ENCODE measurements around the gene GALNT8. TPM values are rescaled to one million over a fixed set of nuclear protein-coding genes. Genes with fewer than 3 reads are reported as not detected.

GALNT8 gene
- not detected for total RNA-seq (2021; fragmentation: NEBNext Ultra II Directional; extraction: Animal tissue kit (Norgen Biotek cat#: 25700))
- long read RNA-seq, result 0 reads

GRCh38 chr12:4719821-4720636 lies at the start of gene GALNT8:
Gene GALNT8 (plus strand): TSS chr12:4720400. CDS start chr12:4720678, 278 bp downstream.
- Mint-ChIP-seq H3K4me3 (no peak within 1 kb of the TSS), H3K9me3 (no peaks in the 10 kb centered on the region), H3K36me3 (ENCODE audit: low read depth) (no peaks in the 10 kb centered on the region), H3K4me1 (ENCODE audit: low read depth) (no peaks in the 10 kb centered on the region), H3K27ac (no peak within 1 kb of the TSS), H3K27me3 (ENCODE audit: insufficient read depth) (peaks cover 29% of the 10 kb centered on the region)
- TF ChIP-seq CTCF (IDR thresholded peaks at IDR 0.05), result no peak
- DNase-seq, result no peak

DNA sequence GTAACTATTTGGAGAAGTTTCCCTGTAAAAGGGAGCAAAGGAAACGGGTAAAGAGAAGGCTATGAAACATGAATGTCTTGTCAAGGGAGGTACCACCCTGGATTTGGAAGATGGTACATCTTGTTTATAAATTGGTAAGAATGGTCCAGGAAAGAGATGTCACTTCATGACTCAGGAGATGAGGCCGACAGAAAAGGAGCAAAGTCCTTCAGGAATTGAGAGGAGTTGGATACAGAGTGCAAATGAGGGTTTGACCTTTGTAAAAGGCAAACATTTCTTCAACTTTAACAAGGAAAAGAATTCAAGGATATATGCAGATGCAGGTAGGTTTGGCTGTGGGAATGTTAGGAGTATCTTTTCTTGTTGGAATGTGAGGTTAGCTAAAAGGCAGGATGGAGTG lies 40.5 kb upstream of the GALNT8 start:
- no peak overlapping the region for H3K27ac Mint-ChIP-seq
- H3K4me3 Mint-ChIP-seq, result no peak overlapping the region
- no peak for TF ChIP-seq CTCF (IDR thresholded peaks at IDR 0.05)
- H3K4me1 Mint-ChIP-seq (ENCODE audit: low read depth), result peaks cover 7% of the 10 kb centered on the region; the same call in 1 of the 2 replicates
- no peaks in the 10 kb centered on the region for H3K9me3 Mint-ChIP-seq
- peaks cover 19% of the 10 kb centered on the region for H3K36me3 Mint-ChIP-seq (ENCODE audit: low read depth)
- no peak for DNase-seq
- H3K27me3 Mint-ChIP-seq (ENCODE audit: insufficient read depth), result no peaks in the 10 kb centered on the region; the same call in 1 of the 2 replicates

DNA sequence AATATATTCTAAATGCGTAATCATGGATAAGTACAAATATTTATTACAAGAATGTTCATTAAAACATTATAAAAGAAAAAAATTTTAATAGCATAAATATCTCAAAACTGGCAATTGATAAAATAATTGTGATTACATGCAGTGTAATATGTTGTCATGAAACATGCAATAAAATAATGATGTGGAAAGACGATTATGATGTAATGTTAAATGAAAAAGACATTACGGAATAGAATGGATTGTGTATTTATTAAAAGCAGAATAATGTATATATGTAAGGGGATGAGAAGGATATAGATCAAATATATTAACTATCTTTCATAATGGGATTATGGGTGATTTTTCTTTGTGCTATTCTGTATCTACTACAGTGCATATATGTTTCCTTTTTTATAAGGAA lies 38.5 kb upstream of the GALNT8 start:
- no peaks in the 10 kb centered on the region; the same call in 1 of the 2 replicates for H3K27me3 Mint-ChIP-seq (ENCODE audit: insufficient read depth)
- H3K27ac Mint-ChIP-seq, result no peak overlapping the region
- H3K36me3 Mint-ChIP-seq (ENCODE audit: low read depth), result 0 out of 2 replicates have a peak, but pooled peaks cover 9% of the 10 kb centered on the region
- TF ChIP-seq CTCF (IDR thresholded peaks at IDR 0.05), result no peak
- no peak overlapping the region for H3K4me3 Mint-ChIP-seq
- H3K4me1 Mint-ChIP-seq (ENCODE audit: low read depth), result peaks cover 7% of the 10 kb centered on the region; the same call in 1 of the 2 replicates
- H3K9me3 Mint-ChIP-seq, result no peaks in the 10 kb centered on the region
- DNase-seq, result no peak

GRCh38 chr12:4685317-4685716 lies 34.9 kb upstream of the GALNT8 start:
- no peak for DNase-seq
- no peaks in the 10 kb centered on the region; the same call in 1 of the 2 replicates for H3K4me1 Mint-ChIP-seq (ENCODE audit: low read depth)
- no peaks in the 10 kb centered on the region for H3K9me3 Mint-ChIP-seq
- TF ChIP-seq CTCF (IDR thresholded peaks at IDR 0.05), result no peak
- H3K36me3 Mint-ChIP-seq (ENCODE audit: low read depth), result 0 out of 2 replicates have a peak, but pooled peaks cover 9% of the 10 kb centered on the region
- H3K27me3 Mint-ChIP-seq (ENCODE audit: insufficient read depth), result no peaks in the 10 kb centered on the region; the same call in 1 of the 2 replicates
- H3K4me3 Mint-ChIP-seq, result no peak overlapping the region
- no peak overlapping the region for H3K27ac Mint-ChIP-seq

DNA sequence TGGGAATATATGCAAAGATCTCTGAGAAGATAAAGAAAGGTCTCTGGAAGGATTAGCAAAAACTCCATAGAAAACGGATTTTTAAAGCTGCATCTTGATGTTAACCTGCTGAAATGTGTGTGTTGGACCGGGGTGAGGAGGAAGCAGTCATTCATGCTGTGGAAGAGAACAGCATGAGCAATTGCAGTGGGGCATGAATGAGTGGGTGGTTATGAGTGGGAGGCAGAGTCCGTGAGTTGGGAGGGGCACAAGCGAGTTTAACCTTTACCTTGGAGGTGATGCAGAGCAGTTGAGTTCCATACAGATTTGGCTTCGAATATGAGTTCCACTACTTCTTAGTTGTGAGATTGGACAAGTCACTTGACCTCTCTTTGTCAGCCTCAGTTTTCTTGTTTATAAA lies 29.4 kb upstream of the GALNT8 start:
- no peak overlapping the region for H3K27ac Mint-ChIP-seq
- no peak for DNase-seq
- H3K4me3 Mint-ChIP-seq, result no peak overlapping the region
- no peak for TF ChIP-seq CTCF (IDR thresholded peaks at IDR 0.05)
- no peaks in the 10 kb centered on the region for H3K9me3 Mint-ChIP-seq
- no peaks in the 10 kb centered on the region for H3K4me1 Mint-ChIP-seq (ENCODE audit: low read depth)
- 0 out of 2 replicates have a peak, but pooled peaks cover under 1% of the 10 kb centered on the region for H3K36me3 Mint-ChIP-seq (ENCODE audit: low read depth)
- no peaks in the 10 kb centered on the region for H3K27me3 Mint-ChIP-seq (ENCODE audit: insufficient read depth)

Measured in HFFc6 (cell line).